Measurements from ENCODE around the gene NTN1. TPM values are rescaled to one million over a fixed set of nuclear protein-coding genes. Genes with fewer than 3 reads are reported as not detected.

The NTN1 gene
- total and polyA plus RNA-seq, 2 of the 13 experiments (the other 11 are each of a cell fraction or from before 2014, with no cell fraction given), result 0.04 to 0.05 TPM

- no peak for TF ChIP-seq ZNF646 (CRISPR knock-in tag; IDR thresholded peaks at IDR 0.05)
- TF ChIP-seq RFXAP (CRISPR knock-in tag; IDR thresholded peaks at IDR 0.05; ENCODE audit: borderline replicate concordance), result no peak
- TF ChIP-seq CHD2 (IDR thresholded peaks at IDR 0.05; ENCODE audit: low read depth, low read length), result no peak
- TF ChIP-seq SIX1 (CRISPR knock-in tag; IDR thresholded peaks at IDR 0.05; ENCODE audit: borderline replicate concordance), result no peak
- TF ChIP-seq MIER3 (CRISPR knock-in tag; IDR thresholded peaks at IDR 0.05; ENCODE audit: borderline replicate concordance), result no peak
- no peak for TF ChIP-seq ZNF709 (CRISPR knock-in tag; IDR thresholded peaks at IDR 0.05)
- TF ChIP-seq TSC22D2 (CRISPR knock-in tag; IDR thresholded peaks at IDR 0.05; ENCODE audit: borderline replicate concordance), result no peak
- TF ChIP-seq ZKSCAN5 (CRISPR knock-in tag; IDR thresholded peaks at IDR 0.05), result no peak
- no peak for TF ChIP-seq ZMAT3 (CRISPR knock-in tag; conservative IDR thresholded peaks at IDR 0.05)
These were observed 174.8 kb downstream of the NTN1 start (continued) for GRCh38 chr17:9195961-9196670.

All from HepG2 (cell line).